AG09319 (cell line): ENCODE measurements around the gene EPC2.

Source experiments
- DNase-seq: peaks from one replicate; pipeline ENCODE4 v3.0.0-alpha.2; 2010; ENCODE audit warnings: low read depth; ENCODE audit errors: extremely low read depth
- TF ChIP-seq, protein P1 (sequence below): IDR thresholded peaks from 2 replicates; pipeline ENCODE4 v1.5.1; 2011; ENCODE audit warnings: low read depth, mild to moderate bottlenecking, inconsistent platforms, low read length, moderate library complexity

The EPC2 gene

DNA sequence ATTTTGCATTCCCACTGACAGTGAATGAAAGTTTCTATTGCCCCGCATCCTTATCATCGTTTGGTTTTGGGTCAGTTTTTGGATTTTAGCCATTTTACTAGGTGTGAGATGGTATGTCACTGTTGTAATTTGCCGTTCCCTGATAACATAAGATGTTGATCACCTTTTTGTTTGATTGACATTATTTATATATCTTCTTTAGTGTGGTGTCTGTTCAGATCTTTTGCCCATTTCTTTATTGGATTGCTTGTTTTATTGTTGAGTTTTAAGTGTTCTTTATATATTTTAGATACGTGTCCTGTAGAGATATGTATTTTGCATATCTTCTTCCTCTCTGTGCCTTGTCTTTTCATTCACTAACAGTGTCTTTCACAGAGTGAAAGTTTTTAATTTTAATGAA is 55.3 kb downstream of the EPC2 start:
- TF ChIP-seq, protein P1, sequence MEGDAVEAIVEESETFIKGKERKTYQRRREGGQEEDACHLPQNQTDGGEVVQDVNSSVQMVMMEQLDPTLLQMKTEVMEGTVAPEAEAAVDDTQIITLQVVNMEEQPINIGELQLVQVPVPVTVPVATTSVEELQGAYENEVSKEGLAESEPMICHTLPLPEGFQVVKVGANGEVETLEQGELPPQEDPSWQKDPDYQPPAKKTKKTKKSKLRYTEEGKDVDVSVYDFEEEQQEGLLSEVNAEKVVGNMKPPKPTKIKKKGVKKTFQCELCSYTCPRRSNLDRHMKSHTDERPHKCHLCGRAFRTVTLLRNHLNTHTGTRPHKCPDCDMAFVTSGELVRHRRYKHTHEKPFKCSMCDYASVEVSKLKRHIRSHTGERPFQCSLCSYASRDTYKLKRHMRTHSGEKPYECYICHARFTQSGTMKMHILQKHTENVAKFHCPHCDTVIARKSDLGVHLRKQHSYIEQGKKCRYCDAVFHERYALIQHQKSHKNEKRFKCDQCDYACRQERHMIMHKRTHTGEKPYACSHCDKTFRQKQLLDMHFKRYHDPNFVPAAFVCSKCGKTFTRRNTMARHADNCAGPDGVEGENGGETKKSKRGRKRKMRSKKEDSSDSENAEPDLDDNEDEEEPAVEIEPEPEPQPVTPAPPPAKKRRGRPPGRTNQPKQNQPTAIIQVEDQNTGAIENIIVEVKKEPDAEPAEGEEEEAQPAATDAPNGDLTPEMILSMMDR: no peak
- no peak for DNase-seq

DNA sequence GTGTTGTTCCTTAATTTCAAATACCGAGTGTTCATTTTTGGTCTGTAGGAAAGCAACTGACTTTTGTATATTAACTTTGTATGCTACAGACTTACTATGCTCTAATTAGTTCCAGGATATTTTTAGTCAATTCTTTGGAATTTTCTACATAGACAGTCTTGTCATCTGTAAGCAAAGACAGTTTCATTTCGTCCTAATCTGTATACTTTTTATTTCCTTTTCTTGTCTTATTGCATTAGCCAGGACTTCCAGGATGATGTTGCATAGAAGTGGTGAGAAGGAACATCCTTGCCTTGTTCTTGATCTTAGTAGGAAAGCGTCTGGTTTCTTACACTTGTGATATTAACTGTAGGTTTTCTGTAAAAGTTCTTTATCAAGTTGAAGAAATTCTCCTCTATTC is 56.5 kb downstream of the EPC2 start:
- TF ChIP-seq, protein P1: no peak
- DNase-seq: no peak

DNA sequence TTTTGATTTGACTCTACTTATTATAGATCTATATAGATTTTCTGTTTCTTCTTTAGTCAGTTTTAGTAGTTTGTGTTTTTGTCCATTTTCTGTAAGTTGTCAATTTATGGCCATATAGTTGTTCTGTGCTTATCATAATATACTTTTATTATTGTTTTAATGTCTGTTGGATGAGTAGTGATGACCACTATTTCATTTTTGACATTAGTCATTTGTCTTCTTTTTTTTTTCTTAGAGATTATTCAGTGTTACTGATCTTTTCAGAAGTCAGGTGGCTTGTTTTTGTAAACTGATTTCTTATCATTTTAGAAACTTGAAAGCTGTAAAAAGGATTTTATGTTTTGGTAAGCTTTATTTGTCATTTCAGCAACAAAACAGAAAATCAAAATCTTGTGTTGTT is 57.3 kb downstream of the EPC2 start:
- TF ChIP-seq, protein P1: no peak
- DNase-seq: no peak

DNA sequence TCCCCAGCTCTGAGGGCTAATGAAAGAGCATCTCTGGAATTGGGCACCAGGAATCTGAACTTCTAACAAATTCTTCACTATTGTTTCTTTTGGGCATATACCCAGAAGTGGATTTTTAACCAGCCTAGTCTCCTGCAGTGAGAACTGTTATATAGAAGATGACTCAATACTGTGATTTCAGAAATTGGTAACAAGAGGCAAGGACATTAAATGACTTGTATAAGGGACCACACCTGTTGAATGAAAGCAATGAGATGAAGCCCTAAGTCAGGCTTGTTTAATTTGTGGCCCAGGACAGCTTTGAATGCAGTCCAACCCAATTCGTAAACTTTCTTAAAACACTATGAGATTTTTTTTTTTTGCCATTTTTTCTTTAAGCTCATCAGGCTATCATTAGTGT is 57.9 kb downstream of the EPC2 start:
- no peak for DNase-seq
- TF ChIP-seq, protein P1: no peak

DNA sequence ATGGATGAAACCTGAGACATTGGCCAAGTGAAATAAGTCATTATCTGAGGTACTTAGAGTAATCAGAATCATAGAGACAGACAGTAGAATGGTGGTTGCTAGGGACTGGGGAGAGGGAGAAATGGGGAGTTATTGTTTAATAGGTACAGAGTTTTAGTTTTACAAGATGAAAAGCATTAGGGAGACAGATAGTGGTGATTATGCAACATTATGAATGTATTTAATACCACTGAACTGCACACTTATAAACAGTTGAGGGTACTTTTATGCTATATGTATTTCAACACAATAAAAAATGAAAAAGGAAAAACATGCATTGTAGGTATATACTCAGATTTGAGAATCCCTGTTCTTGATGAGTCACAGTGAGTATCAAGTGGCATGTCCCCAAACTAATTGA is 59.7 kb downstream of the EPC2 start:
- TF ChIP-seq, protein P1: no peak
- no peak for DNase-seq

DNA sequence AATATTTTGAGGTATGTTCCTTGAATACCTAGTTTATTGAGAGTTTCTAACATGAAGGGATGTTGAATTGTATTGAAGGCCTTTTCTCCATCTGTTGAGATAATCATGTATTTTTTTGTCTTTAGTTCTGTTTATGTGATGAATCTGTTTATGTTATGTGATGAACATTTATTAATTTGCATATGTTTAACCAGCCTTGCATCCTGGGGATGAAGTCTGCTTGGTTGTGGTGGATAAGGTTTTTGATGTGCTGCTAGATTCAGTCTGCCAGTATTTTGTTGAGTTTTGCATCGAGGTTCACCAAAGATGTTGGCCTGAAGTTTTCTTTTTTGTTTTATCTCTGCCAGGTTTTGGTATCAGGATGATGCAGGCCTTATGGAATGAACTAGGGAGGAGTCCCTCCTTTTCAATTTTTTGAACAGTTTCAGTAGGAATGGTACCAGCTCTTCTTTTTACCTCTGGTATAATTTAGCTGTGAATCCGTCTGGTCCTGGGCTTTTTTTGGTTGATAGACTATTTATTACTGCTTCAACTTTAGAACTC is 71.9 kb downstream of the EPC2 start:
- DNase-seq: no peak
- TF ChIP-seq, protein P1: no peak

DNA sequence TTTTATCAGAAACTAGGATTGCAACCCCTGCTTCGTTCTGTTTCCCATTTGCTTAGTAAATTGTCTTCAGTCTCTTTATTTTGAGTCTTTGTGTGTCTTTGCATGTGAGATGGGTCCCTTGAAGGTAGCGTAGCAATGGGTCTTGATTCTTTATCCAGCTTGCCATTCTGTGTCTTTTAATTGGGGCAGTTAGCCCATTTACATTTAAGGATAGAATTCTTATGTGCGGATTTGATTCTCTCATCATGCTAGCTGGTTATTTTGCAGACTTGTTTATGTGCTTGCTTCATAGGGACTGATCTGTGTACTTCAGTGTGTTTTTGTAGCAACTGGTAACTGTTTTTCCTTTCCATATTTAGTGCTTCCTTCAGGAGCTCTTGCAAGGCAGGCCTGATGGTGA is 73.5 kb downstream of the EPC2 start:
- DNase-seq: no peak
- TF ChIP-seq, protein P1: no peak
